OCI-LY7 (cell line): ENCODE data around the gene PCDHA2. TPM values are rescaled to one million over a fixed set of nuclear protein-coding genes. Genes with fewer than 3 reads are reported as not detected.
"Not testable (repeated sequence)": the region's sequence is repeated elsewhere in the genome, so short reads cannot be mapped to it uniquely, and the experiment has no call there.

Experiments used
- BruUV-seq: library from RNA; stranded (reverse); fragments of 400-500 nt; replicated peaks from 2 replicates; lab custom pipeline; 2021; lab: Mats Ljungman, UMichigan
- CTCF ChIA-PET: fragments of 300-600 bp; sonication (Branson Sonifier 250); formaldehyde crosslinking; loops from one replicate; lab custom pipeline; 2022; ENCODE audit warnings: antibody characterized with exemption; ENCODE audit not compliant: unreplicated experiment; lab: Charles Lee
- POLR2A ChIA-PET: fragments of 300-600 bp; sonication (Branson Sonifier 250); formaldehyde crosslinking; loops from one replicate; lab custom pipeline; 2022; ENCODE audit warnings: antibody characterized with exemption; lab: Charles Lee
- DNase-seq: peaks from one replicate; pipeline ENCODE4 v3.0.0-alpha.2; 2015; ENCODE audit warnings: low spot score
- H2AFZ ChIP-seq: fragments of 200-600 bp; sonication (generic), shearing (Covaris generic); 2 replicates; pipeline ENCODE4 v1.6.1; 2014; ENCODE audit warnings: mild to moderate bottlenecking, antibody characterized with exemption, low read length, moderate library complexity
- H3K27ac ChIP-seq: fragments of 200-600 bp; sonication (generic); 2 replicates; pipeline ENCODE4 v1.5.1; 2014; ENCODE audit warnings: mixed run types, low read depth, mild to moderate bottlenecking, moderate library complexity, low read length, inconsistent platforms; ENCODE audit not compliant: poor library complexity, severe bottlenecking
- H3K36me3 ChIP-seq: fragments of 200-600 bp; sonication (generic); 2 replicates; pipeline ENCODE4 v1.6.1; 2014; ENCODE audit warnings: mild to moderate bottlenecking, antibody characterized with exemption, low read length, moderate library complexity, mixed read lengths; ENCODE audit not compliant: insufficient read depth
- H3K4me1 ChIP-seq: fragments of 200-600 bp; sonication (generic); 2 replicates; pipeline ENCODE4 v1.5.1; 2014; ENCODE audit warnings: mild to moderate bottlenecking, low read length; ENCODE audit not compliant: insufficient read depth, poor library complexity, severe bottlenecking
- H3K4me2 ChIP-seq: fragments of 200-600 bp; sonication (generic); 2 replicates; pipeline ENCODE4 v1.6.1; 2014; ENCODE audit warnings: mild to moderate bottlenecking, low read length
- H3K4me3 ChIP-seq: fragments of 200-600 bp; sonication (generic); 2 replicates; pipeline ENCODE4 v1.5.1; 2014; ENCODE audit warnings: mild to moderate bottlenecking, low read depth, low read length; ENCODE audit not compliant: poor library complexity, severe bottlenecking
- H3K79me2 ChIP-seq: fragments of 200-600 bp; sonication (generic); 2 replicates; pipeline ENCODE4 v1.6.1; 2016; ENCODE audit warnings: low read depth, mild to moderate bottlenecking, low read length, moderate library complexity, mixed read lengths; ENCODE audit not compliant: insufficient read depth
- H3K9me2 ChIP-seq: fragments of 200-600 bp; sonication (generic); 2 replicates; pipeline ENCODE4 v1.6.1; 2016; ENCODE audit warnings: mild to moderate bottlenecking, low read length, mixed read lengths; ENCODE audit not compliant: insufficient read depth
- H3K9me3 ChIP-seq: fragments of 200-600 bp; sonication (generic); 2 replicates; pipeline ENCODE4 v1.6.1; 2014; ENCODE audit warnings: mild to moderate bottlenecking, mixed run types, low read length, mixed read lengths
- H4K20me1 ChIP-seq: fragments of 200-600 bp; sonication (generic); 2 replicates; pipeline ENCODE4 v1.6.1; 2014; ENCODE audit warnings: mild to moderate bottlenecking, antibody characterized with exemption, low read length, moderate library complexity, mixed read lengths; ENCODE audit not compliant: insufficient read depth
- EZH2phosphoT487 ChIP-seq: fragments of 200-600 bp; sonication (generic); IDR thresholded peaks from 2 replicates; pipeline ENCODE4 v1.6.1; 2018; ENCODE audit warnings: low read depth, borderline replicate concordance, mild to moderate bottlenecking, mixed run types, antibody characterized with exemption, low read length, moderate library complexity, mixed read lengths
- intact Hi-C: fragments of 100-400 bp; cut with micrococcal nuclease; formaldehyde crosslinking; loops from one replicate; pipeline ENCODE4 v1.10.0; 2022; ENCODE audit not compliant: unreplicated experiment
- total RNA-seq, 2 experiments: library from RNA; depleted of rRNA in 1 of 2; stranded (reverse); fragments of >200 nt in 1 of 2; shearing (Covaris generic) in 1 of 2; gene quantifications; 2 replicates each; pipeline ENCODE4 v1.2.3, GENCODE V29; 2014 to 2022
- TF ChIP-seq, protein P1 (sequence below): fragments of 200-600 bp; sonication (generic); conservative IDR thresholded peaks from 2 replicates; pipeline ENCODE4 v1.5.1; 2014; ENCODE audit warnings: mild to moderate bottlenecking, antibody characterized with exemption, low read length, moderate library complexity, mixed read lengths

Gene PCDHA2
- total RNA-seq, 2 experiments from 2014 or later: not detected

- peak; percentile 13 for DNase-seq
- CTCF ChIA-PET: no interaction called here
- H3K9me3 ChIP-seq: 0 out of 2 replicates have a peak, but pooled peaks cover 5% of the 10 kb centered on the region
- TF ChIP-seq EZH2phosphoT487: no peak
- TF ChIP-seq, protein P1, sequence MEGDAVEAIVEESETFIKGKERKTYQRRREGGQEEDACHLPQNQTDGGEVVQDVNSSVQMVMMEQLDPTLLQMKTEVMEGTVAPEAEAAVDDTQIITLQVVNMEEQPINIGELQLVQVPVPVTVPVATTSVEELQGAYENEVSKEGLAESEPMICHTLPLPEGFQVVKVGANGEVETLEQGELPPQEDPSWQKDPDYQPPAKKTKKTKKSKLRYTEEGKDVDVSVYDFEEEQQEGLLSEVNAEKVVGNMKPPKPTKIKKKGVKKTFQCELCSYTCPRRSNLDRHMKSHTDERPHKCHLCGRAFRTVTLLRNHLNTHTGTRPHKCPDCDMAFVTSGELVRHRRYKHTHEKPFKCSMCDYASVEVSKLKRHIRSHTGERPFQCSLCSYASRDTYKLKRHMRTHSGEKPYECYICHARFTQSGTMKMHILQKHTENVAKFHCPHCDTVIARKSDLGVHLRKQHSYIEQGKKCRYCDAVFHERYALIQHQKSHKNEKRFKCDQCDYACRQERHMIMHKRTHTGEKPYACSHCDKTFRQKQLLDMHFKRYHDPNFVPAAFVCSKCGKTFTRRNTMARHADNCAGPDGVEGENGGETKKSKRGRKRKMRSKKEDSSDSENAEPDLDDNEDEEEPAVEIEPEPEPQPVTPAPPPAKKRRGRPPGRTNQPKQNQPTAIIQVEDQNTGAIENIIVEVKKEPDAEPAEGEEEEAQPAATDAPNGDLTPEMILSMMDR: peak; percentile 79
- POLR2A ChIA-PET: no interaction called here
- H3K4me3 ChIP-seq: no peak within 1 kb of the TSS
- no peaks in the 10 kb centered on the region for H3K4me1 ChIP-seq
- intact Hi-C loops: no loop called here
- H3K36me3 ChIP-seq: no peaks in the 10 kb centered on the region
- no peaks in the 10 kb centered on the region for H3K9me2 ChIP-seq
- H2AFZ ChIP-seq: no peak within 1 kb of the TSS
- no peaks in the 10 kb centered on the region for H4K20me1 ChIP-seq
- no TSS peak for BruUV-seq
- no peak within 1 kb of the TSS for H3K4me2 ChIP-seq
- no peaks in the 10 kb centered on the region for H3K79me2 ChIP-seq
- H3K27ac ChIP-seq: no peak within 1 kb of the TSS
Observed at GRCh38 chr5:140785905-140786686, 8.6 kb upstream of the PCDHA2 start, which contains the start of gene PCDHA1. TSS of gene PCDHA1 (plus strand) at chr5:140786140.

DNA sequence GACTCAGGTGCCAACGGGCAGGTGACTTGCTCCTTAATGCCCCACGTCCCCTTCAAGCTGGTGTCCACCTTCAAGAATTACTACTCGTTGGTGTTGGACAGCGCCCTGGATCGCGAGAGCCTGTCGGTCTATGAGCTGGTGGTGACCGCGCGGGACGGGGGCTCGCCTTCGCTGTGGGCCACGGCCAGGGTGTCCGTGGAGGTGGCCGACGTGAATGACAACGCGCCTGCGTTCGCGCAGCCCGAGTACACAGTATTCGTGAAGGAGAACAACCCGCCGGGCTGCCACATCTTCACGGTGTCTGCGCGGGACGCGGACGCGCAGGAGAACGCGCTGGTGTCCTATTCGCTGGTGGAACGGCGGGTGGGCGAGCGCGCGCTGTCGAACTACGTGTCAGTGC, 7.2 kb upstream of the PCDHA2 start:
- H2AFZ ChIP-seq, DNase-seq, H4K20me1 ChIP-seq, H3K9me3 ChIP-seq, BruUV-seq, H3K9me2 ChIP-seq, CTCF ChIA-PET, H3K4me3 ChIP-seq, H3K4me2 ChIP-seq, H3K27ac ChIP-seq, H3K4me1 ChIP-seq, H3K36me3 ChIP-seq, POLR2A ChIA-PET, H3K79me2 ChIP-seq, intact Hi-C loops: not testable (repeated sequence)

GRCh38 chr5:140787849-140788504, 6.7 kb upstream of the PCDHA2 start:
- H3K79me2 ChIP-seq, DNase-seq, H3K27ac ChIP-seq, H3K4me3 ChIP-seq, H3K9me2 ChIP-seq, BruUV-seq, CTCF ChIA-PET, H3K4me1 ChIP-seq, H4K20me1 ChIP-seq, H3K4me2 ChIP-seq, H3K9me3 ChIP-seq, intact Hi-C loops, H2AFZ ChIP-seq, H3K36me3 ChIP-seq, POLR2A ChIA-PET: not testable (repeated sequence)
